IMR-90 (cell line): ENCODE measurements around the gene CEACAM1. TPM values are rescaled to one million over a fixed set of nuclear protein-coding genes. Genes with fewer than 3 reads are reported as not detected.

Experiments
- ATAC-seq: fragments of 200-7000 bp; cut with Tn5 transposase; 2 replicates; pipeline ENCODE4 v1.9.1; 2020; ENCODE audit warnings: low read depth, mild to moderate bottlenecking, moderate library complexity
- BruUV-seq: library from RNA; stranded (reverse); fragments of 400-500 nt; replicated peaks from 2 replicates; lab custom pipeline; 2021; lab: Mats Ljungman, UMichigan
- CTCF ChIA-PET: fragments of 300-600 bp; formaldehyde crosslinking; extraction: SDS; loops from one replicate; lab custom pipeline; 2021; ENCODE audit warnings: antibody characterized with exemption; lab: Yijun Ruan, JAX
- POLR2A ChIA-PET: fragments of 300-600 bp; sonication (Branson Sonifier 250); formaldehyde crosslinking; loops from one replicate; lab custom pipeline; 2022; ENCODE audit warnings: antibody characterized with exemption; ENCODE audit not compliant: unreplicated experiment; lab: Charles Lee
- DNase-seq: peaks from one replicate; pipeline ENCODE4 v3.0.0; 2013
- H2AFZ ChIP-seq: replicated peaks from 2 replicates; pipeline ENCODE3; 2013; ENCODE audit warnings: low read length, mild to moderate bottlenecking; ENCODE audit not compliant: poor library complexity
- H2AK5ac ChIP-seq: 2 replicates; pipeline ENCODE4 v1.6.1; 2013; ENCODE audit warnings: low read depth, low read length, inconsistent platforms
- H2AK9ac ChIP-seq: replicated peaks from 2 replicates; pipeline ENCODE3; 2013; ENCODE audit warnings: mild to moderate bottlenecking, low read depth, low read length, moderate library complexity; ENCODE audit not compliant: poor library complexity
- H2BK120ac ChIP-seq: 2 replicates; pipeline ENCODE4 v1.6.1; 2013; ENCODE audit warnings: low read depth, low read length, inconsistent platforms
- H2BK15ac ChIP-seq: 3 replicates; pipeline ENCODE4 v1.6.1; 2013; ENCODE audit warnings: low read depth, low read length, inconsistent platforms
- H2BK20ac ChIP-seq: 2 replicates; pipeline ENCODE4 v1.6.1; 2013; ENCODE audit warnings: low read depth, mild to moderate bottlenecking, inconsistent platforms, low read length, moderate library complexity
- H2BK5ac ChIP-seq: 2 replicates; pipeline ENCODE4 v1.6.1; 2013; ENCODE audit warnings: mild to moderate bottlenecking, low read depth, low read length, inconsistent platforms; ENCODE audit not compliant: poor library complexity, severe bottlenecking
- H3K14ac ChIP-seq: replicated peaks from 2 replicates; pipeline ENCODE4 v1.6.1; 2013; ENCODE audit warnings: low read depth, low read length, inconsistent platforms
- H3K18ac ChIP-seq: 2 replicates; pipeline ENCODE4 v1.6.1; 2013; ENCODE audit warnings: low read depth, low read length, control low read depth
- H3K23ac ChIP-seq: 2 replicates; pipeline ENCODE4 v1.6.1; 2013; ENCODE audit warnings: low read depth, low read length, inconsistent platforms
- H3K27ac ChIP-seq: 2 replicates; pipeline ENCODE4 v1.5.1; 2013; ENCODE audit warnings: mild to moderate bottlenecking, control low read depth, low read length; ENCODE audit not compliant: insufficient read depth
- H3K27me3 ChIP-seq: 2 replicates; pipeline ENCODE4 v1.6.1; 2013; ENCODE audit warnings: low read length; ENCODE audit not compliant: control insufficient read depth, insufficient read depth
- H3K36me3 ChIP-seq: 2 replicates; pipeline ENCODE4 v1.6.1; 2013; ENCODE audit warnings: low read length, mixed read lengths; ENCODE audit not compliant: control insufficient read depth, insufficient read depth
- H3K4ac ChIP-seq: 2 replicates; pipeline ENCODE4 v1.6.1; 2013; ENCODE audit warnings: low read depth, low read length, inconsistent platforms
- H3K4me1 ChIP-seq: 2 replicates; pipeline ENCODE4 v1.6.1; 2013; ENCODE audit warnings: low read length, mixed read lengths; ENCODE audit not compliant: control insufficient read depth, insufficient read depth
- H3K4me2 ChIP-seq: 2 replicates; pipeline ENCODE4 v1.6.1; 2013; ENCODE audit warnings: low read depth, mild to moderate bottlenecking, control low read depth, low read length, moderate library complexity
- H3K4me3 ChIP-seq: 2 replicates; pipeline ENCODE4 v1.5.1; 2013; ENCODE audit warnings: low read depth, mild to moderate bottlenecking, control low read depth, low read length, moderate library complexity; ENCODE audit not compliant: insufficient read depth
- H3K56ac ChIP-seq: 2 replicates; pipeline ENCODE4 v1.6.1; 2013; ENCODE audit warnings: low read length, inconsistent platforms; ENCODE audit not compliant: insufficient read depth; ENCODE audit errors: extremely low read depth
- H3K79me1 ChIP-seq, 2 experiments: 2 replicates each; pipeline ENCODE4 v1.6.1; 2013; ENCODE audit warnings: low read length in 2 of 2, inconsistent platforms in 1 of 2, low read depth in 1 of 2
- H3K9ac ChIP-seq: 2 replicates; pipeline ENCODE4 v1.6.1; 2013; ENCODE audit warnings: low read depth, low read length, control low read depth
- H3K9me1 ChIP-seq: 2 replicates; pipeline ENCODE4 v1.6.1; 2013; ENCODE audit warnings: low read length, inconsistent platforms; ENCODE audit not compliant: insufficient read depth
- H3K9me3 ChIP-seq: 2 replicates; pipeline ENCODE4 v1.6.1; 2013; ENCODE audit warnings: low read length; ENCODE audit not compliant: control insufficient read depth, insufficient read depth
- H4K20me1 ChIP-seq: 2 replicates; pipeline ENCODE4 v1.6.1; 2013; ENCODE audit warnings: low read length, inconsistent platforms; ENCODE audit not compliant: insufficient read depth
- H4K5ac ChIP-seq: 2 replicates; pipeline ENCODE4 v1.6.1; 2013; ENCODE audit warnings: mild to moderate bottlenecking, low read depth, low read length, control low read depth
- H4K8ac ChIP-seq, 2 experiments: 2 replicates each; pipeline ENCODE4 v1.6.1; 2013; ENCODE audit warnings: low read depth in 2 of 2, low read length in 2 of 2, control low read depth in 1 of 2, inconsistent platforms in 1 of 2
- H4K91ac ChIP-seq: 2 replicates; pipeline ENCODE4 v1.6.1; 2013; ENCODE audit warnings: low read depth, low read length, inconsistent platforms; ENCODE audit not compliant: insufficient read depth
- BHLHE40 ChIP-seq: fragments of 150-350 bp; IDR thresholded peaks from 2 replicates; pipeline ENCODE4 v1.6.1; 2016; ENCODE audit warnings: mild to moderate bottlenecking, low read depth, low read length
- CEBPB ChIP-seq: IDR thresholded peaks from 2 replicates; pipeline ENCODE4 v1.6.1; 2012; ENCODE audit warnings: low read depth, low read length, improper control_type of control experiment
- CHD1 ChIP-seq: IDR thresholded peaks from 2 replicates; pipeline ENCODE4 v1.6.1; 2012; ENCODE audit warnings: low read depth, low read length, improper control_type of control experiment
- FOS ChIP-seq: fragments of 150-350 bp; IDR thresholded peaks from 2 replicates; pipeline ENCODE4 v1.6.1; 2016; ENCODE audit warnings: low read depth, low read length
- MAFK ChIP-seq: IDR thresholded peaks from 2 replicates; pipeline ENCODE4 v1.6.1; 2012; ENCODE audit warnings: low read depth, low read length, improper control_type of control experiment
- MAZ ChIP-seq: IDR thresholded peaks from 2 replicates; pipeline ENCODE4 v1.6.1; 2012; ENCODE audit warnings: low read depth, mild to moderate bottlenecking, low read length, improper control_type of control experiment, moderate library complexity, borderline replicate concordance
- MXI1 ChIP-seq: IDR thresholded peaks from 2 replicates; pipeline ENCODE4 v1.6.1; 2012; ENCODE audit warnings: low read depth, mild to moderate bottlenecking, low read length, moderate library complexity, borderline replicate concordance
- NFE2L2 ChIP-seq: fragments of 150-350 bp; IDR thresholded peaks from 2 replicates; pipeline ENCODE4 v1.6.1; 2016; ENCODE audit warnings: low read depth, mild to moderate bottlenecking, low read length
- POLR2A ChIP-seq: IDR thresholded peaks from 2 replicates; pipeline ENCODE4 v1.6.1; 2012; ENCODE audit warnings: mild to moderate bottlenecking, low read depth, low read length
- RAD21 ChIP-seq: IDR thresholded peaks from 2 replicates; pipeline ENCODE4 v1.6.1; 2012; ENCODE audit warnings: low read length, improper control_type of control experiment
- RCOR1 ChIP-seq: IDR thresholded peaks from 2 replicates; pipeline ENCODE4 v1.6.1; 2012; ENCODE audit warnings: mild to moderate bottlenecking, low read length, improper control_type of control experiment; ENCODE audit not compliant: insufficient replicate concordance
- RFX5 ChIP-seq: IDR thresholded peaks from 2 replicates; pipeline ENCODE4 v1.8.0; 2012; ENCODE audit warnings: low read depth, mild to moderate bottlenecking, low read length, moderate library complexity
- SMC3 ChIP-seq: fragments of 150-350 bp; IDR thresholded peaks from 2 replicates; pipeline ENCODE4 v1.6.1; 2016; ENCODE audit warnings: low read depth, mild to moderate bottlenecking, antibody characterized with exemption, low read length, moderate library complexity
- WGBS, 2 experiments: methylation state at CpG; one replicate each; pipeline versions ENCODE4 v1.1.5 to v1.1.7; 2013; ENCODE audit warnings: missing lambda C conversion rate in 2 of 2; ENCODE audit not compliant: insufficient read length in 1 of 2; ENCODE audit errors: extremely low coverage in 2 of 2; 5-methylcytosine and 5-hydroxymethylcytosine counted together
- dilution Hi-C: fragments of 300-500 bp; cut with HindIII; formaldehyde crosslinking; loops from one replicate; pipeline ENCODE4 v1.14.3; 2018; ENCODE audit warnings: low sequenced_read_pairs; ENCODE audit not compliant: unreplicated experiment
- in situ Hi-C: fragments of 300-500 bp; cut with MboI; formaldehyde crosslinking; loops from 3 replicates; pipeline ENCODE4 v1.14.3; 2019; ENCODE audit warnings: low sequenced_read_pairs, inconsistent platforms, mixed read lengths
- intact Hi-C: fragments of 100-400 bp; cut with micrococcal nuclease; formaldehyde crosslinking; loops from 2 replicates; pipeline ENCODE4 v1.10.0; 2022
- polyA plus RNA-seq, 3 experiments: library from polyadenylated mRNA; depleted of rRNA; stranded (reverse); fragments of >200 nt; gene quantifications; 2 replicates each; pipeline ENCODE4 v1.2.3, GENCODE V29; 2012; ENCODE audit warnings: low replicate concordance in 1 of 3
- total RNA-seq: library from RNA; depleted of rRNA; stranded (reverse); fragments of >200 nt; gene quantifications from 2 replicates; pipeline ENCODE4 v1.2.3, GENCODE V29; 2012
- TF ChIP-seq, protein P1 (sequence below): conservative IDR thresholded peaks from 2 replicates; pipeline ENCODE4 v1.5.1; 2012; ENCODE audit warnings: mild to moderate bottlenecking, low read depth, low read length, improper control_type of control experiment
- TF ChIP-seq, protein P2 (sequence below): fragments of 150-350 bp; IDR thresholded peaks from 2 replicates; pipeline ENCODE4 v1.6.1; 2016; ENCODE audit warnings: low read depth, mild to moderate bottlenecking, low read length, moderate library complexity, borderline replicate concordance
- TF ChIP-seq, protein P3 (sequence below): fragments of 150-350 bp; IDR thresholded peaks from 2 replicates; pipeline ENCODE4 v1.6.1; 2017; ENCODE audit warnings: mild to moderate bottlenecking, antibody characterized with exemption, low read length, low read depth

CEACAM1 gene
- total and polyA plus RNA-seq, 2 of the 4 experiments (the other 2 are of a cell fraction): not detected

DNA sequence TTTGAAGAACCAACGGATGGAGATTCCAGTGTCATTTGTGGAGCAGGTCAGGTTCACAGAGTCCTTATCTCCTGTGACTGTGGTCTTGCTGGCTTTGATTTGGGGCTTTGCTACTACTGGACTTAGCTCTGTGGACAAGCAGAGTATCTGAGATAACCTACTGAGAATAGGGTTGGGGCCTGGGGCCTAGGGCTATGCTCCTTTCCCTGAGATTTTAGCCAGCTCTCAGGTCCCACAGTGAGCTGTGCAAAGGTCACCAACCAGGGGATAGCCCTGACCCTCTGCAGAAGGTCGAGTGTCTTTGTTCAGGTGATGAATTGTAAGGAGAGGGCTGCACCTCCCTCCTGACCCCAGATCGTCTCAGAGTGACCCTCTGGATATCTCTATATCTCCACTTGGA, 9.2 kb downstream of the CEACAM1 start:
- POLR2A ChIA-PET: interaction anchor here (0.6 kb wide), 1 partner anchor 145 kb away, joined by 4 read pairs; no protein-coding TSS in a partner anchor
- Histone ChIP-seq H3K14ac (no peak overlapping the region), H3K18ac (no peak overlapping the region), H3K9me1 (no peaks in the 10 kb centered on the region), H2BK120ac (no peak overlapping the region), H3K23ac (no peak overlapping the region), H3K56ac (no peak overlapping the region), H4K5ac (no peak overlapping the region), H3K27me3 (peaks cover 9% of the 10 kb centered on the region), H4K8ac (no peak overlapping the region), H2BK5ac (no peak overlapping the region), H3K4me2 (no peak overlapping the region), H3K79me1 (no peaks in the 10 kb centered on the region), H2AK9ac (no peak overlapping the region), H3K36me3 (no peaks in the 10 kb centered on the region), H2AFZ (no peak overlapping the region), H2BK20ac (no peak overlapping the region), H3K9ac (no peak overlapping the region), H4K20me1 (no peaks in the 10 kb centered on the region), H2BK15ac (no peak overlapping the region), H3K4me1 (no peaks in the 10 kb centered on the region), H3K4me3 (no peak overlapping the region), H2AK5ac (no peak overlapping the region), H3K27ac (no peak overlapping the region), H3K9me3 (0 out of 2 replicates have a peak, but pooled peaks cover 2% of the 10 kb centered on the region), H4K91ac (no peak overlapping the region), H3K4ac (no peak overlapping the region)
- DNase-seq (no peak), ATAC-seq (no peak)
- intact Hi-C loops (no loop called here), in situ Hi-C loops (no loop called here), dilution Hi-C loops (no loop called here)
- BruUV-seq: no TSS peak
- no CpG with 5 or more reads among the region's 3 CpGs for WGBS, 2 experiments
- CTCF ChIA-PET: no interaction called here
- TF ChIP-seq CHD1 (no peak), CEBPB (no peak), BHLHE40 (no peak), POLR2A (no peak), RFX5 (no peak), FOS (no peak), RAD21 (no peak), MAFK (no peak), NFE2L2 (no peak), MXI1 (no peak), MAZ (no peak), RCOR1 (no peak), SMC3 (no peak)
- TF ChIP-seq, protein P1, sequence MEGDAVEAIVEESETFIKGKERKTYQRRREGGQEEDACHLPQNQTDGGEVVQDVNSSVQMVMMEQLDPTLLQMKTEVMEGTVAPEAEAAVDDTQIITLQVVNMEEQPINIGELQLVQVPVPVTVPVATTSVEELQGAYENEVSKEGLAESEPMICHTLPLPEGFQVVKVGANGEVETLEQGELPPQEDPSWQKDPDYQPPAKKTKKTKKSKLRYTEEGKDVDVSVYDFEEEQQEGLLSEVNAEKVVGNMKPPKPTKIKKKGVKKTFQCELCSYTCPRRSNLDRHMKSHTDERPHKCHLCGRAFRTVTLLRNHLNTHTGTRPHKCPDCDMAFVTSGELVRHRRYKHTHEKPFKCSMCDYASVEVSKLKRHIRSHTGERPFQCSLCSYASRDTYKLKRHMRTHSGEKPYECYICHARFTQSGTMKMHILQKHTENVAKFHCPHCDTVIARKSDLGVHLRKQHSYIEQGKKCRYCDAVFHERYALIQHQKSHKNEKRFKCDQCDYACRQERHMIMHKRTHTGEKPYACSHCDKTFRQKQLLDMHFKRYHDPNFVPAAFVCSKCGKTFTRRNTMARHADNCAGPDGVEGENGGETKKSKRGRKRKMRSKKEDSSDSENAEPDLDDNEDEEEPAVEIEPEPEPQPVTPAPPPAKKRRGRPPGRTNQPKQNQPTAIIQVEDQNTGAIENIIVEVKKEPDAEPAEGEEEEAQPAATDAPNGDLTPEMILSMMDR: no peak
- TF ChIP-seq, protein P2, sequence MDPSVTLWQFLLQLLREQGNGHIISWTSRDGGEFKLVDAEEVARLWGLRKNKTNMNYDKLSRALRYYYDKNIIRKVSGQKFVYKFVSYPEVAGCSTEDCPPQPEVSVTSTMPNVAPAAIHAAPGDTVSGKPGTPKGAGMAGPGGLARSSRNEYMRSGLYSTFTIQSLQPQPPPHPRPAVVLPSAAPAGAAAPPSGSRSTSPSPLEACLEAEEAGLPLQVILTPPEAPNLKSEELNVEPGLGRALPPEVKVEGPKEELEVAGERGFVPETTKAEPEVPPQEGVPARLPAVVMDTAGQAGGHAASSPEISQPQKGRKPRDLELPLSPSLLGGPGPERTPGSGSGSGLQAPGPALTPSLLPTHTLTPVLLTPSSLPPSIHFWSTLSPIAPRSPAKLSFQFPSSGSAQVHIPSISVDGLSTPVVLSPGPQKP: no peak
- TF ChIP-seq, protein P3, sequence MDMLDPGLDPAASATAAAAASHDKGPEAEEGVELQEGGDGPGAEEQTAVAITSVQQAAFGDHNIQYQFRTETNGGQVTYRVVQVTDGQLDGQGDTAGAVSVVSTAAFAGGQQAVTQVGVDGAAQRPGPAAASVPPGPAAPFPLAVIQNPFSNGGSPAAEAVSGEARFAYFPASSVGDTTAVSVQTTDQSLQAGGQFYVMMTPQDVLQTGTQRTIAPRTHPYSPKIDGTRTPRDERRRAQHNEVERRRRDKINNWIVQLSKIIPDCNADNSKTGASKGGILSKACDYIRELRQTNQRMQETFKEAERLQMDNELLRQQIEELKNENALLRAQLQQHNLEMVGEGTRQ: no peak
